H1 (cell line): ENCODE results near the gene CHST13.

ENCODE experiments used
- CTCF ChIP-seq, 3 experiments: IDR thresholded peaks; 1 replicate in 2 of 3; 2 replicates in 1 of 3; pipeline versions ENCODE4 v1.5.1 to v1.6.1; 2011; ENCODE audit warnings: low read length in 3 of 3, mild to moderate bottlenecking in 3 of 3, inconsistent platforms in 2 of 3, low read depth in 1 of 3, moderate library complexity in 1 of 3; ENCODE audit not compliant: insufficient read depth in 1 of 3; ENCODE audit errors: control extremely low read depth in 1 of 3
- GABPA ChIP-seq: IDR thresholded peaks from 2 replicates; pipeline ENCODE4 v1.6.1; 2011; ENCODE audit warnings: mild to moderate bottlenecking, low read length, moderate library complexity, borderline replicate concordance; ENCODE audit not compliant: insufficient read depth
- TBP ChIP-seq: IDR thresholded peaks from 2 replicates; pipeline ENCODE4 v1.6.1; 2011; ENCODE audit warnings: low read depth, low read length, improper control_type of control experiment

GRCh38 chr3:126498461-126498860 is 25.5 kb upstream of the CHST13 start:
- TF ChIP-seq TBP (no peak), CTCF (IDR thresholded peaks at IDR 0.05; ENCODE audit: control extremely low read depth in 1 of 3, insufficient read depth in 1 of 3, low read depth in 1 of 3, low read length in 3 of 3) (no peak), GABPA (no peak)
